Effector CD8-positive, alpha-beta T cell (primary cell): ENCODE data around the gene PPP1CB.
"Not testable (repeated sequence)": the region's sequence is repeated elsewhere in the genome, so short reads cannot be mapped to it uniquely, and the experiment has no call there.

Experiments used
- DNase-seq: peaks from one replicate; lab custom pipeline; 2025; lab: John Stamatoyannopoulos, UW
- total RNA-seq, 4 experiments: gene quantifications; one replicate each; lab custom pipeline; 2026; lab: John Stamatoyannopoulos, UW

Gene PPP1CB
- 104 to 202 (median 145) reads per million in 4 experiments for total RNA-seq

DNA sequence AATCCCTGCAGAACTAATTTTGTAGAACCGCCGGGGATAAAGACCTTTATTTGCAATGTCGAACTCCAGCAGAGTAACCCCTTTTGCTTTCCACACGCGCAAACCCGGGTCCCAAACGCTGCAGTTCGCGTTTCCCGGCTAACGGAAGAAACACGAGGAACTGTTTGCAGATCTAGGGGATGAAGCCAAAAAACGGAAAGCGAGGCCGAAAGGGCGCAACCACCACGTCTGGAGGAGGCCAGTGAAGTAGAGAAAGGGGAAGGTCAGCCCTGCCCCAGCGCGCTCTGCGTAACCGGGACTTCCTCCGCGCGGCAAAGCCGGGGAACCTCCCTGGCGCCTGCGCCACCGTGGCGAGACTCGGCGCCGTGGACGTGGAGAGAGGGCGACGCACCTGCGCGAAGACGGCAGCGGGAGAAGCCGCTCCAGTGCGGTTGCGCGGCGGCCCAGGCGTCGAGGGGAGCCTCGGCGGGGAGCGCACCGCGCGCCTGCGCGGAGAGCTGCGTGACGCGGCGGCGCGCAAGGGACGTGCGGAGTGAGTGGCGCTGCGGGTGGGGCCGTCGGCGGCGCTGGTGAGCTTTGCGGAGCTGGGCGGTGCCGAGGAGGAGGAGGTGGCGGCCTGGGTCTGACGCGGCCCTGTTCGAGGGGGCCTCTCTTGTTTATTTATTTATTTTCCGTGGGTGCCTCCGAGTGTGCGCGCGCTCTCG, at the start of gene PPP1CB:
Gene PPP1CB, plus strand, starts transcription at position 579 of the 704 bp plus-strand sequence. CDS start 295 bp downstream, outside the sequence.
- peak; percentile 95 for DNase-seq

GRCh38 chr2:28702415-28702861, 49.2 kb upstream of the PPP1CB start:
- DNase-seq, result no peak

DNA sequence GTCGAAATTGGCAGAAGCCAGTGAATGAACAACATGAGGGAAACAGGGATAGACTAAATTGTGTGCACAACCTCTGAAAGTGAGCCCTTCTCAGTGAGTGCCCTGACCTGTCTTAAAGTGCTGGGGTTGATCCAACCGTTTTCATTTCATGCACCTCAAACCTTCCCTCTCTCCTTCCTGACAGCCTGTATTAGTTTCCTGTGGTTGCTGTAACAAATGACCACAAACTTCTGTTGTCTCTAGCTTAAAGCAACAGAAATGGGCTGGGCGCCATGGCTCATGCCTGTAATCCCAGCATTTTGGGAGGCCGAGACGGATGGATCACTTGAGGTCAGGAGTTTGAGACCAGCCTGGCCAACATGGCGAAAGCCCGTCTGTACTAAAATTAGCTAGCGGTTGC, 48.8 kb upstream of the PPP1CB start:
- DNase-seq, result no peak

- DNase-seq, result no peak
Measured at GRCh38 chr2:28704621-28705020, 47.0 kb upstream of the PPP1CB start.

- no peak for DNase-seq
Measured at GRCh38 chr2:28705751-28706440, 45.7 kb upstream of the PPP1CB start.

DNA sequence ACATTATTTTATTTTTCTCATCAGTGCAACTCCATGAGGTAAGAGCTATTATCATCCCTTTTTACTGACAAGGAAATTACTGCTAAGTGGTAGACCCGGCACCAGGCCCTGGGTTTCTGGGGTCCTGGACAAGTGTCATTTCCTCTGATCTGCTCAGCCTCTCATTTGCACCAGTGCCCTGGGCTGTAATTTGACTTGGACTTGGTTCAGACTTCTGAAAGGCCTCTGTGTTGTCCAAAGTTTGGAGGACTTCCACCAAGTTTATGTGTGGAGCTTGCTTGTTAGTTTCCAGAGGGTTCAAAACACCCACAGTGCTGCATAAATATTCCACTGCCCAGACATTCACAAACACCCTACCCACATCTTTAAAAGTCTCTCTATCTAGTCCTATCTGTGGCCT, 44.0 kb upstream of the PPP1CB start:
- no peak for DNase-seq

GRCh38 chr2:28709101-28709500, 42.5 kb upstream of the PPP1CB start:
- DNase-seq, result no peak

DNA sequence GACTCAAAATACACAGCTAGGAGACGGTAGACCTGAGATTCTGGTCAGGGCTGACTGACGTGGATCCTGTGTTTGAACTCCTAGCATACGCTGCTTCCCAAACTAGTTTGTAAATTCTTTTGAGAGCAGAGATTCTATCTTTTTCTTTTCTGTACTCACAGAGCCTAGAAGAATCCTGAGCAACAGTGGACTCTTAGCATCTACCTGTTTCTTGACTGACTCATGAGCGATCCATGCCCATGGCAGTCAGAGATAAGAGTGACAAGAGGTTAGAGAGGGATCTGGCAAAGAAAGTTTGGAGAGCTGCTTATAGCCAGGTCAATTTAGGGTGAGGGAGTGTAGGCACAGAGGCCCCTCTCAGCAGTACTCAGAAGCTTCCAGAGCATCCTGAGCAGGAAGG, 41.1 kb upstream of the PPP1CB start:
- no peak for DNase-seq

- no peak for DNase-seq
Measured at GRCh38 chr2:28713577-28714298, 37.9 kb upstream of the PPP1CB start.

DNA sequence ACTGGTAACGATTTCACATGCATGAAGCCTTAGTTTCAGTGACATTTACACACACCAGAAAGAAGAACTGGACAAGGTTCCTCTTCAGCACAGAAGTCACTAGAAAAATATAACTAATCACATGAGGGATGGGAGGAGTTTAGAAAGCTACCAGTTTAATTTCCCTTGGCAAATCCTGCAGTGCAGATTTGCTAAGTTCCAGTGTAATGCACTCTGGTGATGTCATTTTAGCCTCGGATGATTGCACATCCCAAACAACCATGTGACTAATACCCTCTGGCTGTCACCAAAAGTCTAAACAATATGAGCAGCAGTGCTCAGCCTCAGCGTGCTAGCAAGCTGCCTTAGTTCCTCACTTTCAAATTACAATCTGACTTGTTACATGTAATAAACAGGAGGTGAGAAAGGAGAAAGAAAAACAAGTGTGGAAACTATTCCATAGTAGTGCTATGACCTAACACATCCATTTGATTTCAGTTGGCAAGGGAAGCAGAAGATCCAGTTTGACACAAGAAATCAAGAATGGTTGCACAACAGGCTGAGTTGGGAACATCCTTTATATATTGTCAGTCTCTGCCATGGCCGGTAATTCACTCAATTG, 35.3 kb upstream of the PPP1CB start:
- DNase-seq, result no peak

DNA sequence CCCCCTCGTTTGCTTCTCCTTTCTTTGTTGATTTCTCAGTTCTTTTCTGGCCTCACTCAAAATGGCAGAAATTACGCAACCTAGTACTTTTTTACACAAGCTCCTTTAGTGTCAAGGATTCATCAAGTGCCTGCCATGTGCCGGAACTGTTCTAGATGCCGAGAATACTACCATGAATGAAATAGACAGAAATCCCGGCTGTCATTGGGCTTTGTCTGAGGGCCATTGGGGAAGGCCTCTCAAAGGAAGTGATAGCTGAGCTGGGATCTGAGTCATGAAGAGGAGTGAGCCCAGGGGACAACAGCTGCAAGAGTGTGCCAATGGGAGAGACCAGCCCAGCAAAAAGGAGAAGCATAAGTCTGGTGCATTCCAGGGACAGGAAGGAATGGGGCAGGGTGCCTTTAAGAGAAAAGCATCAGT, 34.3 kb upstream of the PPP1CB start:
- no peak for DNase-seq

DNA sequence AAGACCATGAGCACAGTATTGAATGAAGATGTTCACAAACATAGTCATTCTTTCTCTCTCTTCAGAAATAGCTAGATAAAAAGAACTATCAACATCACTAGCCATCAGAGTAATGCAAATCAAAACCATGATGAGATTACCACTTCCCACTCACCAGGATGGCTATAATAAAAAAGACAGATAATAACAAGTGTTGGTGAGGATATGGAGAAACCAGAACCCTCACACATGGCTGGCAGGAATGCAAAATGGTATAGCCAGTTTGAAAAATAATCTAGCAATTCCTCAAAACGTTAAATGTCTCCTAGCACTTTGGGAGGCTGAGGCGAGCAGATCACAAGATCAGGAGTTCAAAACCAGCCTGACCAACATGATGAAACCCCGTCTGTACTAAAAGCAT, 31.3 kb upstream of the PPP1CB start:
- DNase-seq, result no peak

DNA sequence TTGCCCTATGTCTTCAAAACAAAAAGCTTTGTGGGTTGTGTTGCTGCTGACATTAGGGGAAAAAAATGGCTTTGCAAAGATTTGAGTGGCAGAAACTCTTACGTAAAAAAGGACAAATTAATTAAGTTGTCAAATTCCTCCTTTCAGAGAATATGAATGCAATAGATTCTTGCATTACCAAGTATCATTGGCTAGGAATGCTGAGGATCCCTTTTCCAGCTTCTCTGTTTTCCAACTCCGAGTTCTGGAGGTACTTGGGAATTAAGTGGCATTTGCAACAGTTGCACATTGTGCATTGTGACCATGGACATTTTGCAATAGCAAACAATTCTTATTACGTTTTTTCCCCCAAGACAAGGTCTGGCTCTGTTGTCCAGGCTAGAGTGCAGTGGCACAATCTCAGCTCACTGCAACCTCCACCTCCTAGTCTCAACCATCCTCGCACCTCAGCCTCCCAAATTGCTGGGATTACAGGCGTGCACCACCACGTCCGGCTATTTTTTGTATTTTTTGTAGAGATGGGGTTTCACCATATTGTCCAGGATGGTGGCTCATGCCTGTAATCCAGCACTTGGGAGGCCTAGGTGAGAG, 29.9 kb upstream of the PPP1CB start:
- DNase-seq, result no peak

DNA sequence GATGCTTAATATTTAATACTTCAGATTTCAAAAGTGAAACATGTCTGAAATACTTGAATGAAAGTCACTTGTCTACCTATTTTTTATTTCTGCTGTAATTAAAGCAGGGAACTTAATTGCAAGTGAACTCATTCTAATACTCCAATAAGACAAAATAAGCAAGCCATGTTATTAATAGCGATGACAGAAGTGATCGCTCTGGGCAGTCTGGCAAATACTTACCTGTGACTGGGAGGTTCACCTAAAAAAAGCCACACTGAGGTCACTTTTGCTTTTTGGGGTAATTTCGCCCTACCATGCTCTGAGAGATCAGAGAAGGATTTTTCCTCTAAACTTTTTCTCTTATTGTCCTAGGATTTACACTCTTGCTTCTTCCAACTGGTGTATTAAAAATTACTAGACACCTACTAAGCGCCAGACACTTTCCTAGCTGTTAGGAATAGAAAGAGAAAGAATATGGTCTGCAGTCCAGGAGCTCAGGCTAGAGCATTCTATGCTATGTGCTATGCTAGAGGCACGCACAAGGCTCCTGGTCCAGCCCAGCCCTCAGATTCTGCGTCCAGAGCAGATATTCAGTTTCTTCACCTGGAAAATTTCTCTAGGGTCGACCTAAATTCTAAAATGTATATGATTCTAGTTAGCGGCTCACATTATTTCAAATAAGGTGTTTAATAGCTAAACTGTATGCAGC, 26.5 kb upstream of the PPP1CB start:
- DNase-seq, result no peak

GRCh38 chr2:28726177-28726576, 25.5 kb upstream of the PPP1CB start:
- no peak for DNase-seq

GRCh38 chr2:28729698-28730097, 21.9 kb upstream of the PPP1CB start:
- DNase-seq, result no peak

GRCh38 chr2:28730641-28731146, 20.9 kb upstream of the PPP1CB start:
- DNase-seq, result no peak

DNA sequence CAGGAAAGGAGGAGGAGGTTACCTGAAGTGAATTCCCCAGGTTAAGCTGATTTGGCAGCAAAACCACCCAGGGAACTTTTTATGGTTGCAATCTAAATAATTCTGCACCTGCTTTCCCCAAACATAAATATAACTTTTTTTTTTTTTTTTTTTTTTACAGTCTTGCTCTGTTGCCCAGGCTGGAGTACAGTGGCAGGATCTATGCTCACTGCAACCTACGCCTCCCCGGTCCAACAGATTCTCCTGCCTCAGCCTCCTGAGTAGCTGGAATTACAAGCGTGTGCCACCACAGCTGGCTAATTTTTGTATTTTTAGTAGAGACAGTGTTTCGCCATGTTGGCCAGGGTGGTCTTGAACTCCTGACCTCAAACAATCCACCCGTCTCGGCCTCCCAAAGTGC, 16.1 kb upstream of the PPP1CB start:
- DNase-seq, result no peak

DNA sequence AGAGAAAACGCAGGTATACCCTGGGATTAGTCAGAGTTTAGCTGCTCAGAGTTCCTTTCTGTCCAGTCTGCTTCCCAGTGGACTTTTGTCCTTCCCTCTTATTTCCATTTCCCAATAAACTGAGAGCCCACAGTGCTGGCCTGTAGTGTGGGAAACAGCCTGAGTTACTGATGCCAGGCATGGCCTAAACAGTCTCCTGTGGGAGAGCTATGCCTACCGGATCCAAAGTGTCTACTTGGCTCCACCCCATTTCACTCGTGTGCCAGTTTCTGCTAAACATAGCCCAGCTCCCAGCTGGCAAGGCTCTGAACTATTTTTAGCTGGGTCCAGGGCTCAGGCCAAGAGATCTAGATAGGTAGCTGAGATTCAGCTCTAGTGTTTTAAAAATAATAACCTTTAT, 15.6 kb upstream of the PPP1CB start:
- no peak for DNase-seq

DNA sequence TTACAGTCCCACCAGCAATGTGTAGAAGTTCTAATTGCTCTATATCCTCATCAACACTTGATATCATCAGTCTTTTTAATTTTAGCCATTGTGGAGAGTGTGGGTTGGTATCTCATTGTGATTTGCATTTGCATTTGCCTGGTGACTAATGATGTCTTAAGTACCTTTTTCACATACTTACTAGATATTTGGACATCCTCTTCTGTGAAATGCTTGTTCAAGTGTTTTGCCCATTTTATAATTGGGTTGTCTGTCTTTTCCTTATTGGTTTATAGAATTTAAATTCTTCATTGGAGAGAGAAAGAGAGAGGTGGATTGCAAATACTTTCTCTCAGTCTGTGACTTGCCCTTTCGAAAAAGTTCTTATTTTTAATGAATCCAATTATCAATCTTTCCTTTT, 14.0 kb upstream of the PPP1CB start:
- DNase-seq, result no peak

DNA sequence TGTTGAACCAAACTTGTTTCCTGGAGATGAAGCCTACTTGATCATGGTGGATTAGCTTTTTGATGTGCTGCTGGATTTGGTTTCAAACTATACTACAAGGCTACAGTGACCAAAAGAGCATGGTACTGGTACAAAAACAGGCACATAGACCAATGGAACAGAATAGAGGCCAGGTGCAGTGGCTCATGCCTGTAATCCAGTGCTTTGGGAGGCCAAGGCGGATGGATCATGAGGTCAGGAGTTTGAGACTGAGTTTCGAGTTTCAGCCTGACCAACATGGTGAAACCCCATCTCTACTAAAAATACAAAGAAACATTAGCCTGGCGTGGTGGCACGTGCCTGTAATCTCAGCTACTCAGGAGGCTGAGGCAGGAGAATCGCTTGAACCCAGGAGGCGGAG, 9.0 kb upstream of the PPP1CB start:
- not testable (repeated sequence) for DNase-seq
